GM21447 (cell line): ENCODE data around the gene RFX7.

ENCODE experiments used
- ATAC-seq: cut with Tn5 transposase; IDR thresholded peaks from one replicate; pipeline ENCODE4 v1.9.1; 2021; ENCODE audit not compliant: unreplicated experiment

The RFX7 gene

DNA sequence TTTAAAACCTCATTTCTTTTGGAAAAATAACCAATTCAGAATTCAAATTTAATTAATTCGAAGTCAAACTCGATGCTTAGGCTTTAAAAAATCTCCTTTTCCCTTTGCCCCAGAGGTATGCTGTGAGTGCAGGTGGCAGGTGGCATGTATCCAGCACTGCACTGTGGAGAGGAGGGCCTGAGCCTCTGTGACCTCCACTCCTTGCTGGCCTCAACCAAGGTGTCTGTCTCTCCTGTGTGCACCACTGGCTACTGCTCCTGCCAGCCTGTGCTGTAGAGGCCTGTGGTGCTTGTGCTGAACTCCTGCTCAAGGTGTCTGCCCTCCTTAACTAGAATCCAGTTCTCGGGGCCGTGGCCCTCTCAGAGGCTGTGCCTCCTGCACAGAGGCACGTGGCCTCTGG lies 194.1 kb downstream of the RFX7 start:
- ATAC-seq, result no peak

DNA sequence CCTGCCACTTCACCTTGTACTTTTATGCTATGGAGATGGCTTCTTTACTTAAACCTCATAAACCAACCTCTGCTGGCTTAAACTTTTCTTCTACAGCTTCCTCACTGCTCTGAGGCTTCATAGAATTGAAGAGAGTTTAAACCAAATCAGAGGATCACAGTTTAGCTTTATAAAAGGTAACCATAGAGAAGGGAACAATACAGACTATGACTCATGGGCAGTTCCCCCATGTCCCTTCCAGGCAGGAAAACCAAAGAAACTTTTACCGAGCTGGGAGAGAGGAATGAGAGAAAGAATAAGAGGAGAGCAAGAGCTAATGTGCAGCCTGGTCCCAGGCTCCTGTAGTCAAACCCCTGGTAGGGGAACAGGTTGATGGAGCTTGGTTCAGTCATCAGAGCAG lies 196.3 kb downstream of the RFX7 start:
- ATAC-seq, result no peak

DNA sequence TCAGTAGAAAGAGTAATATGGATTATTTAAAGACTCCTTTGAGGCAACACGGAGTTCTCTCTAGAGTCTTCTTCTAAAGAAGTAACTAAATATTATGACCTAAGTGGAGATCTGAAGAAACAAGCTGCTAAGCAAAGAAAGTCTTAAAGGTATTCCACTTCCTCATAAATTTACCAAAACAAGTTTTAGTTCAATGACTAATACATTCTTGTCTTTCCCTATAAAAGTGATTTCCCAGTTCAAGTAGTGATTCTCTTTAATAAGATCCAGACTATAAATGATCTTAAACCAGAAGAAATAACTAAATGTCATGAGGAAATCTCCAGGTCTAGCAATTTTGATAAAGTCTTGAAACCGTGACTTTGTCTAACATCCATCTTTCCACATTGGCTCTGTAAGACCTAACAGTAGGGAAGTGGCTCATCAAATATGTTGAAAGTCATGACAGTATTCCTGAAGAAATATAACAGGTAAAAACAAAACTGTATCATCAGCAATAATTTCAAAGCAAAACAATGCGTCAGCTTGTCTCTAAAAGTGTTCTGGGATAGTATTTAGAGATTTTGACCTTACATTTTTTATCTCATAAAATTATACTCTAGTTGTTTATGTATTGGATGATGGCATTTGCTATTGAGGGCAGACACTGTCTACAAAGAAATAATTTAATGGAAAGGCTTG lies 198.5 kb downstream of the RFX7 start:
- ATAC-seq, result no peak

DNA sequence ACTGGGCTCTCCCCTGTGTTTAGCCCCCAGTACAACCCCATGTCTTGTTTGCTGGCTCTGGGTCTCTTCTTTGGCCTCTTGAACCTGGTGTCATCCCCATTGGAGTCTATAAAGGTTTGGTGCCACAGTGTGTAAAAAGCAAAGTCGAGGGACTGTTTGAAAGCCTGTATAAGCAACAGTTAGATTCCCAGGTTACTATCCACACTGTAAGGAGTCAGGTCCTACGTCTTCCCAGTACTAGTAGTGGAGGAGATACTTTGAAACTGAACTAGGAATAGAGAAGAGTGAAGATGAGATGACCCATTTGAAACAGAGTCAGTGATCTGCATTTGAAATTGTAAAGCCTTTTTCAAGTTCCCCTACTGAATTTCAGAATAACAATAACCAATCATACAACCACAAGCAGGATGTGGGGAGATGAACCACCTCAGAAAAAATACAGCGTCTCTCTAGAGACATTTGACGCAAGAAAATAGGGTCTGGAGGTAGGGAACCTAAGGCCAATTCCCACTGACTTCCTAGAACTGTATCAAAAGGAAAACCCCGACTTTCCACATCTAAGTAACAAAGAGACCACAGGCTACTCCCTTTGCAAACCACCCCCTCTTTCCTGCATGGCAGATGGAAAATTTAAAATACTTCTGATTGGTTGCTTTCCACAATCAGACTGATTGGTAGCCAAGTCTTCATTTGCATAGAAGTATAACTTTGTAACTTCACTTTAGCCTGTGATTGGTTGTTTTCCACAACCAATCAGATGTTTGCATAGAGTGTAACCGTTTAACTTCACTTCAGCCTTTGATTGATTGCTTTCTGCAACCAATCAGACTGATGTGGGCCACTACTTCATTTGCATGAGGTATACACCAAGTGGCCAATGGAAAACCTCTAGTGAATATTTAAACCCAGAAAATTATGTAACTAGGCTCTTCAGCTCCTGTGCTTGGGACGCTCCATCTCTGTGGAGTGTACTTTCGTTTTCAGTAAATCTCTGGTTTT lies 200.4 kb downstream of the RFX7 start:
- ATAC-seq, result no peak

DNA sequence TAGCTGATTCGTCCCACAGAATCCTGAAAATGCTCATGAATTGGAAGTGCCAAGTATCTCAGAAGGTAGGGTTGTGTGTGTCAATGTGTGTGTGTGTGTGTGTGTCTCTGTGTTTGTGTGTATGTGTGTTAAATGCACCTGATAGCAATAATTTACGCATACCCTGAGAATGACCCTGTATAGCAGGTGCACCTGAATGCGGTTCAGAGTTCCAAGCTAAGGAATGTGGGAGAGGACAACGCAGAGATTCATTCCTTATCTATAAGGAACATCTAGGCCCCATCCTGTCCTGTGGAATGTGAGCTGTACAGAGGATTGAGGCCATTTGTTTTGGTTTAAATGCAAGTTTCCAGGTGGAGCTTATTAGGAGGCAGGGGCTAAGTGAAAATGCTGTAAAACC lies 201.2 kb downstream of the RFX7 start:
- ATAC-seq, result no peak

DNA sequence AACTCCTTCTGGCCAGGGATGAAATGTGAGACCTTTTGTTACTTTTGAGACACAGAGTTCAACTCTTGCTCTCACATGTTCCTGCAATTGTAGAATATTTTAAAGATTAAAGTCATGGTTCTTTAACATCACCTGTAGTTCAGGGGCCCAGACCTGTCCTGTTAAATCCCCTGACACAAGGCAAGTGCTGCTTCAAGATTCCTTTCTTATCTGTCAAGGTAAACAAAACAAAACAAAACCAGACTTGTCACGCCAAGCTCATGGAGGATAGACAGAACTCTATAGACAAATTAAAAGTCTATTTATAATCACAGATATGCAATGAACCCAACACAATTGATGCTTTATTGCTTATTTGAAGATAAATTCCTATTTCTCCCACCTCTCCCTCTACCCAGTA lies 201.6 kb downstream of the RFX7 start:
- no peak for ATAC-seq

DNA sequence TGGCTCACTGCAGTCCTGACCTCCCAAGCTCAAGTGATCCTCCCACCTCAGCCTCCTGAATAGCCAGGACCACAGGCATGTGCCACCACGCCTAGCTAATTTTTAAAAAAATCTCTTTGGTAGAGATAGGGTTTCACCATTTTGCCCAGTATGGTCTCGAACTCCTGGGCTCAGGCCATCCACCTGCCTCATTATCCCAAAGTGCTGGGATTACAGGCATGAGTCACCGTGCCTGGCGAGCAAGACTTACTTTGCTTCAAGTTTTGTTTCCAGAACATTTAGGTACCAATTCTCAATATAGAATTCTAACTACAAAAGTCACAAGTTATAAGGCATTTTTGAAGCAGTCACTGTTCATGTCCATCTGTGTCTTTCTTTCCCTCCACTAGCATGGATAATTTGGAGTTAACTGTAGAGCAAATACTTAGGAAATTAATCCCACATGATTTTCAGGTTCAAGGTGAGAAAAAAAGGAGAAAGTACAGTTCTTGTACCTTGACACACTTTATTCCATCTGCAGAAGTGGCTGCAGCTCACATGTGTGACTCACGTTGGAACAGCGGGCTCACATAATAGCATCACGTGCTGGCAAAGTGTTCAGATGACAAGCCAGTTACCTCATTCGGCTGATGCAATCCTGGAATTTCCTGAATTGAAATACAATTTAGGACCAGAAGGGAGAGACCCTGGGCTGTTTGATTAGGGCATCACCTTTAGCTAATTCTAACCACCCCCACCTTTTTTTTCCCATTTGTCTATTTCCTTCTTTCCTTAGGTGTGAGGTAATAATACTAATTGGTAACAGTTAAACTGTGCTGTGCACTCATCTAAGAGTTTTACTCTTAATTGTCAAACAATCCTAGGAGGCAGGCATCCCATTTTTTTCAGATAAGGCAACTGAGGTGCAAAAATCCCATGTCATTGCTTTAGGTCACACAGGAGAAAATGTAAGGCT lies 203.3 kb downstream of the RFX7 start:
- ATAC-seq, result no peak

DNA sequence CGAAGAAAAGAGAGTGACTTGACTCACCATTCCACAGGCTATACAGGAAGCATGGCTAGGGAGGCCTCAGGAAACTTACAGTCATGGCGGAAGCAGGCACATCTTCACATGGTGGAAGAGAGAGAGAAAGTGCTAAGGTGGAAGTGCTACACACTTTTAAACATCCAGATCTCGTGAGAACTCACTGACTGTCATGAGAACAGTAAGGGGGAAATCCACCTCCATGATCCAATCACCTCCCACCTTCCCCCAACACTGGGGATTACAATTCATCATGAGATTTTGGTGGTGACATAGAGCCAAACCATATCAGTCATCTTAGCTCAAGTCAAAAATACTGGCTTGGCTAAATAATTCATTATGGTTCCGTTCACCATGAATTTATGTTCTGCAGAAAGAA lies 205.0 kb downstream of the RFX7 start:
- no peak for ATAC-seq

DNA sequence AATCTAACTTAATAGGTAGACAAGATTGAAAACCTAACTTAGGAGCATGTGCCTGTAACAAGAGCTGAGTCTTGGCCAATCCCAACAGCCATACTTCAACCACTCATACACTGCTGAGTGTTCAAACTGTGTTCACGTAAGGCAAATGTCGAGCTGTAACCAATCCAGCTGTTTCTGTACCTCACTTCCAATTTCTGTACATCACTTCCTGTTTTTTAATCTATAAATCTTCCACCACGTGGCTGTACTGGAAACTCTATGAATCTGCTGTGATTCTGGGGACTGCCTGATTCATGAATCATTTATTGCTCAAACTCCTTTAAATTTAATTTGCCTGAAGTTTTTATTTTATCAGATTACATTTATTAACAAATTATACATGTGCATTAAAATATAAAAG lies 205.7 kb downstream of the RFX7 start:
- no peak for ATAC-seq
